ENCODE measurements around the gene ELF4. TPM values are rescaled to one million over a fixed set of nuclear protein-coding genes. Genes with fewer than 3 reads are reported as not detected.
A peak's percentile ranks its signal among the peaks of the same experiment; 100 is the strongest.

ELF4 gene
- total and polyA plus RNA-seq, 9 of the 15 experiments (the other 6 are each of a cell fraction or from before 2014, with no cell fraction given), result 5.9 to 55.8 (median 25.2) TPM

- TF ChIP-seq BACH1 (tag; IDR thresholded peaks at IDR 0.05) (no peak), FOXJ3 (CRISPR knock-in tag; IDR thresholded peaks at IDR 0.05) (no peak), KDM4B (IDR thresholded peaks at IDR 0.05; ENCODE audit: borderline replicate concordance in 2 of 2, low read depth in 1 of 2) (peak in 1 of 2 experiments; percentile 45; a peak in 1 of 4 replicates), RB1 (IDR thresholded peaks at IDR 0.05; ENCODE audit: low read depth) (peak; percentile 95), BHLHE40 (IDR thresholded peaks at IDR 0.05; ENCODE audit: low read length) (no peak), TEAD1 (CRISPR knock-in tag; IDR thresholded peaks at IDR 0.05) (peak in 1 of 2 experiments; percentile 50; a peak in 1 of 4 replicates), MTF1 (CRISPR knock-in tag; IDR thresholded peaks at IDR 0.05; ENCODE audit: borderline replicate concordance) (no peak), KAT8 (IDR thresholded peaks at IDR 0.05; ENCODE audit: low read depth) (no peak), ETV5 (CRISPR knock-in tag; IDR thresholded peaks at IDR 0.05; ENCODE audit: low read depth) (peak; percentile 72; the same call in 1 of the 2 replicates), CEBPB (tag; IDR thresholded peaks at IDR 0.05) (no peak), ZNF507 (tag; conservative IDR thresholded peaks at IDR 0.05) (no peak), MNT (conservative IDR thresholded peaks at IDR 0.05) (peak; percentile 58 to 59), SIN3A (IDR thresholded peaks at IDR 0.05; ENCODE audit: borderline replicate concordance in 2 of 2, control insufficient read depth in 1 of 2, low read depth in 2 of 2, low read length in 2 of 2) (0 out of 4 replicates have a peak, but pooled peaks of 1 of the 2 experiments have one; percentile 43), ZBTB12 (CRISPR knock-in tag; IDR thresholded peaks at IDR 0.05) (no peak), ZNF444 (CRISPR knock-in tag; IDR thresholded peaks at IDR 0.05) (no peak), KDM5B (IDR thresholded peaks at IDR 0.05; ENCODE audit: insufficient replicate concordance, low read depth, low read length) (peak; percentile 48), SMARCA5 (IDR thresholded peaks at IDR 0.05) (no peak), GABPB2 (CRISPR knock-in tag; conservative IDR thresholded peaks at IDR 0.05) (no peak), EGR1 (conservative IDR thresholded peaks at IDR 0.05) (peak; percentile 54), KLF16 (IDR thresholded peaks at IDR 0.05) (no peak), GABPA (tag; conservative IDR thresholded peaks at IDR 0.05; ENCODE audit: low read depth) (peak; percentile 64), ZFPM2 (CRISPR knock-in tag; IDR thresholded peaks at IDR 0.05) (no peak), POU5F1 (IDR thresholded peaks at IDR 0.05; ENCODE audit: borderline replicate concordance, low read depth, low read length, partially characterized antibody) (no peak), NONO (IDR thresholded peaks at IDR 0.05; ENCODE audit: low read depth in 2 of 2, low read length in 1 of 2) (peak in 1 of 2 experiments; percentile 57; a peak in 1 of 4 replicates), PHB (CRISPR knock-in tag; IDR thresholded peaks at IDR 0.05) (no peak), TCF15 (CRISPR knock-in tag; IDR thresholded peaks at IDR 0.05) (no peak)
These were observed 49.9 kb downstream of the ELF4 start (continued) for GRCh38 chrX:130060122-130061069.

Data from K562 (cell line).